Middle frontal gyrus (tissue), 1 donor: ENCODE data around the gene TBRG4.
"Not testable (repeated sequence)": the region's sequence is repeated elsewhere in the genome, so short reads cannot be mapped to it uniquely, and the experiment has no call there.

Experiments
- DNase-seq: peaks from one replicate; pipeline ENCODE4 v3.0.0-alpha.2; 2015; ENCODE audit warnings: low spot score; ENCODE audit errors: extremely low spot score

TBRG4 gene

DNA sequence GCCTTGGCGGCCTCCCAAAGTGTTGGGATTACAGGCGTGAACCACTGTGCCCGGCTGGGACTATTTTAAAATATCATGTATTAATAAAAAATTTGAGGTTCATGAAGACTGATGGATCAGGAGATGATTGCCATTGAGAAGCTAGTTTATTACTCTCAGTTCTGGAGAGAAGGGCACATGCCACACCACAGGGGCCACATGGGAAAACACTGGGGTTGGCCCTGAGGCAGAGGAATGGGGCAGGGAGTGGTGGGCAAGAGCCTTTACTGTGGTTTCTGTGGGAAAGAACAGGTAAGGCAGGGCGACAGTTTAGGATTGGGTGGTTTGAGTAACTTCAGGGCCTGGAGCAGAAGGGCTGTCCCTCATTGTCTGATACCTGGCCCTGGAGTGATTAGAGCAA lies 6.8 kb upstream of the TBRG4 start:
- DNase-seq: no peak

DNA sequence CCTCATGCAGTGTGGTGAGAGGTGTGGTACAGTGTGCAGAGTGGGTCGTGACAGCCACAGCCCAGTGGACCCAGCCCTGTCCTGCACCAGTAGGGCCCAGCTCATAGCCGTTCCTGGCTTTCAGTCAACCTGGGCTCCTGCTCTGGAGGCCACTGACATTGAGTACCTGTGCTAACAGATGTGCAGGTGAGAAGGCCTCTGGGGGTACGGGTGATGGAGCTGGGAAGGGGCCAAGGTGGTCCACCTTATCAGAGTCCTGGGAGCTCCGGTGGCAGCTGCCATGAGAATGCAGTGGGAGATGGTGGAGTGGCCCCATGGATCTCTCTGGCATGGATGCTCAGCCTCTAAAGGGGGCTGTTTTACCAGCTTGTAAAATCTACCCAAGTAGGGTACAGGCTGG lies 6.1 kb upstream of the TBRG4 start:
- DNase-seq: no peak

DNA sequence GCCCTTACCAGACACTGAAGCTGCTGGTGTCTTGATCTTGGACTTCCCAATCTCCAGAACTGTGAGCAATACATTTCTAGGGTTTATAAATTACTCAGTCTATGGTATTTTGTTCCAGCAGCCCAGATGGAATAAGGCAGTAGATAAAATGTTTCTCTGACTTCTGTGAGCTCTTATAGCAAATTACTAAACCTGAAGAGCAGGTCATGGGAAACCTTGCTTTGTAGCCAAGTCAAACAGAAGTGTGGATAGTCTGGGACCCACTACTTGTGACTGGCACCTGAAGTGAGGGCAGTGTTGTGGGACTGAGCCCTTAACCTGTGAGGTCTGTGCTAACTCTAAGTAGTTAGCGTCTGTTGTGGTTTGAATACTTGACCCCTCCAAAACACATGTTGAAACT lies 4.6 kb upstream of the TBRG4 start:
- no peak for DNase-seq

DNA sequence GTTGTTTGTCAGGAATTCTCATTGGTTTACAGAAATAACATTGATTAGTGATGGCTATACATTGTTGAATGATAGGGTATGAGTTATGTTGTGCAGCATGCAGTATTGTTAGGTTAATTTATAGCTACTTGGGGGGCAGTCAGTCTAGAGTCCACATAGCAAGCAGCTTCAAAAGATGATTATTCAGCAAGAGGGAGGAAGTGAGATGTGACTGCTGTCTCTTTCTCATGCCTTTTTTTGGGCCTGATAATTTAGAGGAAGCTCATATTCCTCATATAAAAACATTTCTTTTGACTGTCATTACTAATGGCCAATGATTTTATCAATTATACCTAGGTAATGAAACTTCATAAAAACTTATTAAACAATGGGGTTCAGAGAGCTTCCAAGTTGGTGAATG lies 3.4 kb upstream of the TBRG4 start:
- DNase-seq: no peak

DNA sequence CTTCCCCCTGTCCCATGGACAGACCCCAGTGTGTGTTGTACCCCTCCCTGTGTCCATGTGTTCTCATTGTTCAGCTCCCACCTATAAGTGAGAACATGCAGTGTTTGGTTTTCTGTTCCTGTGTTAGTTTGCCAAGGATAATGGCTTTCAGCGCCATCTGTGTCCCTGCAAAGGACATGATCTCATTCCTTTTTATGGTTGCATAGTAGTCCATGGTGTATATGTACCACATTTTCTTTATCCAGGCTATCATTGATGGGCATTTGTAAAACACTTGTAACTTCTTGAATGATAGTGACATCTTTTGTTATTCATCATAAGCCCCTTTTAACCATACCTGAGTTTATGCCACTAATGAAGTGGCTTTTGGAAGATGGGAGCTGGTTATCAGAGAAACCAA lies 2.8 kb upstream of the TBRG4 start:
- not testable (repeated sequence) for DNase-seq

DNA sequence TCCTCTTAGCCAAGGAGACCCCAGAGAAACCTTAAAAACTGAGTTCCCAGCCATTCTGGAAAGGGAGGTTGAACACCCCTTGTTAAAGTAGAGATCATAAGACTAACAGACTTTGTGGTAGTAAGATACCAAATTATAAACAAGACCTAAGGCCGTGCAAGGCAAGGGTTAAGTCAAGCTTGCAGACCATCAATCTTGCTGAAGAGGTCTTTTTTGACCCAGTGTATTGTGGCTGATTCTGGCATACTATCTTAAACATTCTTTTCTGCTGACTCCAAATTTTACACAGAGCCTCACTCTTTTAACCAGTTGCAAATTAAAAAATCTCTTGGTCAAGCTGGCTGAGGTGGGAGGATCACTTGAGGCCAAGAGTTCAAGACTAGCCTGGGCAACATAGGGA lies 1.2 kb upstream of the TBRG4 start:
- no peak for DNase-seq

DNA sequence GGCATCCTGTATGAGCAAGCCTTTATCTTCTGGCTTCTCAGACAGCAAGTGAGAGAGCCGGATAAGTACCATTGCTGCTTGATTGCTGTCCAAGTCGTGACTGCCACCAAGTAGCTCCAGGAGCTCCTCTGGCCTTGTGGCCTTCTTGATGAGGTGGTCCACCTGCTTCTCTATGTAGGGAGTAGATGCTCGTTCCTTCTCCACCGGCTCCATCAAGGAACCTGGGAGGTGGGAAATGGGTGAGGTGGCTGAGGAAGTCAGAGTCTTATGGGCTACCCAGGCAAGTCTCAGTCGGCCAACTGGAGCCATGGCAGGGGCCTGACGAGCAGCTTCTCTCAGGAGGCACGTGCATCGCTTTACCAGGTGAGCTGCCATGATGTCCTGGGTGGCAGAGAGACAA lies 2.6 kb downstream of the TBRG4 start:
- DNase-seq: no peak

DNA sequence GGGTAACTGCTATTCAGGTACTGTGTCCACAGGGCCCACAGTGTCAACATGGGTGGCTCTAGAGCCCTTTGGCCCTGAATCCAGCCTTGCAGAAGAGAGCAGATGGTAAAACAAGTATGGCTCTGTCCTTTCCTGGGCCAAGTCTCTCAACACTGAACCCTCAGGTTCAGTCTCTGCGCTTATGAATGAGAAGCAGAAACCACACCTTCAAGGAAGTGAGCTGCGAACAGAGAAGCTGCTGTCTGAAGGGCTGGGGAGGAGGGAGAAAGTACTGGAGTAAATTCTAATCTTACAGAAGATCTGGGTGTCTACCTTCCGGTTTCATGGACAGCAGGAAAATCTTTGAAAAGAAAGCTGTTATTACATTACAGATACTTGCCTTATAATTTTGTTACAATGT lies 4.1 kb downstream of the TBRG4 start:
- no peak for DNase-seq

DNA sequence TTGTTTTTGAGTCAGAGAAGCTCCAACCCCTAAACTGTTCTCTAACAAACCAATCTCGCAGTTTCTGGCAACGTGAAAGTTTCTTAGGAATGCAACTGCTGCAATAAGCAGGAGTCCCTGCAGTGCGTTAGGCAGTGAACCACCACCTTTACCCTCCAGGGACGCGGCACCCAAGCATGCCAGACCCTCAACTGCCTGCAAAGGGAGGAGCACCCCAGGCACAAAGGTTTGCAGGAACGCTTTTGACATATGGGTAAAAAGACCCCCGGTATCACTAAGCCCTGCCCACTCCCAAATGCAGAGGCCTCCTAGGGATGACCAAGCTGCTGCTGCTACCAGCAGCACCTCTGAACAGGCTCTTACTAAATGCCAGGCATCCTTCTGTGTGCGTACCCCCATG lies 4.7 kb downstream of the TBRG4 start:
- DNase-seq: no peak

DNA sequence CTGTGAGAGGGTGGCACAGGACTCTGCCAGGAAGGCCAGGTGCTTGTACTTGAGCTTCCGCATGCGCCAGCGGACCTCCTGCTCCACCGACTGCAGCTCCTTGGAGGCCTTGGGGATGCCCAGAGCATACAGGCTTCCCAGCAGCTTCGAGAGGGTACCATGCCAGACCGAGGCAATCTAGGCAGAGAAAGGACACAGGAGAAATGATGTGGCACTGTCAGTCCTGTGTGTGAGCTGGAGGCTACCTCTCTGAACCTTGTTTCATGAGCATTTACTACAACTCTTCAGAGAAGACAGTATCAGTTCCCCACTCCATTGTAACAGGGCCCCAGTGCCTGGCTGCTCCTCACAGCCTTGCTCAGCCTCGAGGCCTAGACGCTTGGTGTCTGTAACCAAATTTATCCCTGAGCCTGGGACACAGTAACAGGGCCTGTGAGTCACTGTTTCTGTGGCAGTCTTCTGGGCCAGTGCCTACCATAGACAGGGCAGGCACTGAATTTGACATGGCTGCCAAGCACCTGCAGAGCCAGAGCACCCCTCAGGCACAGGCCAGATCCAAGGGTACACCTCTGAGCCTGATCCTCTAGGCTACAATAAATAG lies 5.8 kb downstream of the TBRG4 start:
- DNase-seq: no peak

DNA sequence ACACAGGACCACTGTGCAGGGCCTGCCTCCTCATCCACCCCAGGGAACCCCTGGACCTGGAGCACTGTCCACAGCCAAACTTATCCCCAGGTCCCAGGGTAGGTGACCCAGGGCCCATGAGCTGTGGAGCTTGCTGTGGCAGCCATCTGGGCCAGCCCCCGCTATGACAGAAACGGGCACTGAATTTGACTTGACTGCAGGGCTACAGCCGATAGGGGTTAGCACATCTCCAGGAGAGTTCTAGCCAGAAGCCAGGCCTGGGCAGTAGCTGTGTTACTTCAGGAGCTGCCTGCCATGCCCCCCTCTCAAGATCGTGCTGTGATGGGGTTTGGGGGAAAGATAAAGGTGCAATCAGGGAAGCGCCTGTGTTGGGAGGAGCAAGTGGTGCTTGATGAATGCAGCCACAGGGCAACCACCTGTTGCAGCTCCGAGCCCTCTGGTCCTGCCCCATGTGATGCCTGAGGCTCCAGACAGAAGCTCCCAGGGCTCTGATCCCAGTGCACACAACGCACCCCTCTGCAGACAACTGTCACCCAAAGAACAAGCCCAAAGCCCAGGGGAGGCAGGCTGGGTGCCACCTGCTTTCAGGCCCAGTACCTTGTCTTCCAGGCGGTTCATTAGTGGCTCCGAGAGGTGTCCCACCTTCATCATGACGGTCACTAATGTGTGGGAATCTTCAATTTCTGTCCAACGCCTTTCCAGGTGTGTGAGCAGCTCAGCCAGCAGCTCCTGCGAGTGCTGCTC lies 6.5 kb downstream of the TBRG4 start:
- DNase-seq: no peak

DNA sequence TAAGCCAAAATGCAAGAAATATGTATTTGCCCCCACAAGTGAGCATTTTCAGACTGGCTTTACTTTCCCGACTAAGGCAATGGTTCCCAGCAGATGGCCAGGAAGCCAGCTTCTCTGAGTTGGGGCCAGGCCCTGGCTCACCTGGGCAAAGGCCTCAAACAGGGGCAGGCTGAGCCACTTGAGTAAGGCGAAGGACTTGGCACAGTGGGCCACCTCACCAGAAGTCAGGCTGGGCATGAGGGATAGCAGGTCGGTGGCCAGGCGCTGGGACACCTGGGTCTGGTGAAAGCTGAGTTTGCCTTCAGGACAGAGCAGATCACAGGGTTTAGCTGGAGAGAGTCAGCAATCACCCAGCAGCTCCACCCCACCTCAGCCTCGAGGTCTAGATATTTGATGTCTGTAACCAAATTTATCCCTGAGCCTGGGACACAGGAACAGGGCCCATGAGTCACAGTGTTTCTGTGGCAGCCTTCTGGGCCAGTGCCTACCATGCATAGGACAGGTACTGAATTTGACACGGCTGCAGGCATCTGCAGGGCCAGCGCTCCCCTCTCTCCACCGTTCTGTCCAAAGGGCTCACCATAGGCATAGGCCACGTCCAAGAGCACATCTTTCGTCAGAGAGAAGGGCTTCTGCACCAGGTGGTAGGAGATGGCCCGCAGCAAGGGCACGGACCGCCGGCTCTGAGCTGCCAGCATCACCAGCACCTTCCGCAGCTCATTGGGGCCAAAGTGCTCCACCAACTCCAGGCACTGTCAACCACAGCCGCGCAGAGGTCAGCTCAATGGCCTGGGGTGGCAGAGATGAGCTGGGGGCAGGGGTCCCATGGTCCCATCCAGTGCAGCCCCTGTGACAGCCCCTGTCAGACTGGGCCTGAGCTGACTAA lies 7.3 kb downstream of the TBRG4 start:
- DNase-seq: no peak

DNA sequence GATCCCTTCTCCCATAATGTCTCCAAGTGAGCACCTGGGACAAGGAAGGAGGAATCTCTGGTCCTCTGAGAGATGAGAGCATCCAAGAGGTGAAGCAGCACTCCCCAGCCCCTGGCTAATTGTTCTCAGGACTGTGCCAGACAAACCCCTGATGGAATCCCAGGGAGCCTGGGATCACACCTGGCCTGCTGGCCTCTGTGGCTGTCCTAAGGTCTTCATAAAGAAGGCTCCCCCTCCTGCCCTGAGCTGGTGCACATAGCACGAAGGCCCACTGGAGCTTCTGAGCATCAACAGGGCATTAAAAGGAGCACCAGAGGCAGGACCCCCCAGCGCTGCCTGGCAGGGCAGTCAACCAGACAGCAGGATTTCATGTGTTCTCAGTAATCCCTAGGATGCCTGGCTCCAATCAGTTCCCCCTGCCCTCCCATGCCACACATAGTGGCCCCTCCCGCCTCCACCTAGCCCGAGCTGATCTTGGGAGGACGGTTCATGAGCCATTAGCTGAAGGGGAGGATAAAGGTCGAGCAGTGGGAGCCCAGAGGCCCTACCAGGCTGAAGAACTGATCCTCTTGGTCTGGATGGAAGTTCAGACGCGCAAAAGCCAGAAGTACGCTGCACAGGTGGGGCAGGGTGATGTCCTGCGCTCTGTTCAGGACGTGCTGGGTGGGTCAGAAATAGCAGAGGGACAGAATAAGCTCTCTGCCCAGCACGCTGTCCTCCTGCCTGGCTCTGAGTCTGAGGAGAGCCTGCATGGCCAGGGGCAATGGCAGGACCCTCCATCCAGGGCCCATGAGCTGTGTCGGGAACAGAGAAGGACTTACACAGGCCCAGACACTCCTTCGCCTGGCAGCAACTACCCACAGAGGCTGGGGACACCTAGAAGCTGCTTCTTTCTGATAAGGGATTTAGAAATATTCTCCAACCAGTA lies 8.4 kb downstream of the TBRG4 start:
- no peak for DNase-seq

DNA sequence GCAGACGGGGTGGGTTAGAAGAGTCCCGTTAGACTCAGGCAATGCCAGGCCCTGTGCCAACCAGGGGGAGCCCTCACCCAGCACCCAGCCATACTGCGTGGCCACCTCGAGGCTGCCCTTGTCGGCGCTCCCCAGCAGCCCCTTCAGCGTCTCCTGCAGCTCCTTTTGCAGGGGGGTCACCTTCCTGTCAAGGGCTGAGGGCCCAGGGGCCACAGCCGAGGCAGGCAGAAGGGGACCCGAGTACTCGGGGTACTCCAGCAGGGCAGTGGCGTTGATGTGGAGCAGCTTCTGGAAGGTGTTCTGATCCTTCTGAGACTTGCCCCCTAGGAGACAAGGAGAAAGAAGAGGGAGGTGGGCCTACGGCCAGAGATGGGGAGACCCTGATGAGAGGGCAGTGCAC lies 9.7 kb downstream of the TBRG4 start:
- DNase-seq: no peak

DNA sequence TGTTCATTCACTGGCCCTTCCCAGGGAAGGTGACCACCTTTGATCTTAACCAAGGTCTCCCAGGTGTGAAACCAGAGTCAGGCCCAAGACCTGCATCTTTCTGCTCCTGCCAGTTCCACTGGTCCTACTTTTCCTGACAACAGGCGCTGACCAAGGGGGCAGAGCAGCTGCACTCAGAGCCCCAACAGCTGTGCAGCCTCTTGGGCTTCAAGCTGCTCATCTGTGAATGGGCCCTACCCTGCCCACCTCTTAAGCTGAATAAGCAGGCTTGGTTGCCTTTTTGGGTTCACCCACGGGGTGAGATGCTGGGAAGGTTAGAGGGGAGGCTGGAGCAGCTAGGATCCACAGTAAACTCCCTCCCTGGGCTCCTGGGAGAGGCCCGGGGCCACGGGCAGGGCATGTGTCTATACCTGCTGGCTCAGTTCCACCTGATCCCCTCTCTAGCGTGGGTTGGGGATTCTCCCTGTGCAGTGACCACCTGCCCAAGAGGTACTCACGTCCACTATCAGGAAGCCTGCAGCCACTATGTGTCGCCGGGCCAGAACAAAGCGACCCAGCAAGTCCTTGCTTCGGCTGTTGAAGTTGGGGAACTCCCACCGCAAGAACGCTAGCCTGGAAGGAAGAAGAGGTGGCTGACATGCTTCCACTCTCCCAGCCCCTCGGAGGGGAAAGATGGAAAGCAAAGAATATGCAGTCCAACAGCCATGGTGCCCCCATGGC lies 10.6 kb downstream of the TBRG4 start:
- DNase-seq: no peak

DNA sequence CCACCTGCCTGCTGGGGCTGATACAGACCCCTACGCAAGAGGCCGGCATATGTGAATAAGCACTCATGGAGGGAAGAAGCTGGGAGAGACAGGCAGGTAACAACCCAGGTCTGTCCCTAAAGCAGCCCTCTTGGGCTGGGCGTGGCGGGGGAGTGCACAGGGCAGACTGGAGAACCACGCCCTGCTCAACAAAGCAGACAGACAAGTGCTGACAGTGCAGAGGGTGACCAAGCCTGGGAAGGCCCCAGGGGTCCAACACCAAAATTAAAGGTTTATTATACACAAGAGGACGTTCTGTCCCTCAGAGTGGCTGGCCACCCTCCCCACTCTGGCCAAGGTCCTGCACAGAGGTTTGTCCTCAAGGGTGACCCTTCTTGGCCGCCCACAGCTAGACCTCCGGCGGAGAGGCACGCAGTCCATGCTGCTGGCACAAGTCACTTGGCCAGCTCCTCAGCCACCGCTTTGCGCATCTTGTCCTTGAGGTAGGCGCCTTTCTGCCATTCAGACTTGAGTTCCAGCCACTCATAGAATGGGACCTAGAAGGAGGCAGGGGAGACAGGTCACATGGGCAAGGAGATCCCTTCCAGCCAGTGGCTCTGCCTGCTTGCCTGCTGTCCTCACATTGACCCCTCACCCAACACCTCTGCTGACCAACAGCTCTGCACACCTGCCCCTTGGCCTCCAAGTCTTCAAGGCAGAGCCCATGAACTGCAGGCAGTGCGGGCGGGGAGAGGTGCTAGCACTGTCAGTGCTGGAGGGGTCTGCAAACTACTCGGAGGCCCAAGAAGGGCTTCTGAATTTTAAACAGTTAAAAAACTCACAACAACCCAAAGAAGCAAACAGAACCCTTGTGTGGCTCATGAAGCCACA lies 11.4 kb downstream of the TBRG4 start:
- no peak for DNase-seq

DNA sequence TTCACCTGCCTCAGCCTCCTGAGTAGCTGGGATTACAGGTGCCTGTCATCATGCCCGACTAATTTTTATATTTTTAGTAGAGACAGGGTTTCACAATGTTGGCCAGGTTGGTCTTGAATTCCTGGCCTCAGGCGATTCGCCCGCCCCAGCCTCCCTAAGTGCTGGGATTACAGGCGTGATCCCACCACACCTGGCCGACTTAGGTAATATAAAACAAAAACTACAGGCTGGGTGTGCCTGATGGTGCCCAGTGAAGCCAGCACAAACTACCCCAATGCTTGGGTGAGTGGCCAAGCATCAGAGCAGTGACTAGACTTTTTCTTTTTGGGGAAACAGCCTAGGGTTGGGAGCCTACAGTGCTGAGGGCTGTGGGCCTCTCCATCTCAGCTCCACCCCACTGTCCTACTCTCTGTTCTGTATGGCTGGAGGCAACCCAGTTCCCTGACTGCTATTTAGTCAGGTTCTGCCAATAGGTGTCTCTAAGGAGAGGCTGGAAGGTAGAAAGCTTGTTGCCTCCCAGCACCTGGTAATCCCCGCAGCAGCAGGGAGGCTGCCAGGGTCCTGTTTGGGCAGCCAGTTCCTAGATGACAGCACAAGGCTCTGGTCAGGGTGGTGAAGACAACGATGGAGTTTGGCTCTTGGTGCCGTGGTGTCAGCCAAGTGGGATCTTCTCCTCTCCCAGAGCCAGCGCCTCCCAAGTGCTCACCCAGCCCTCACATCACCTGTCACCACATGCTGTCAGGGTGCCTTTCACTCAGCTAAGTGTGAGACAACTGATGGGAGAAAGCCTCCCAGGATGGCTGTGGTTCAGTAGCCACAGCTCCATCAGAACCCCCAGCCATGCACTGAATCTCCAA lies 12.3 kb downstream of the TBRG4 start:
- no peak for DNase-seq

DNA sequence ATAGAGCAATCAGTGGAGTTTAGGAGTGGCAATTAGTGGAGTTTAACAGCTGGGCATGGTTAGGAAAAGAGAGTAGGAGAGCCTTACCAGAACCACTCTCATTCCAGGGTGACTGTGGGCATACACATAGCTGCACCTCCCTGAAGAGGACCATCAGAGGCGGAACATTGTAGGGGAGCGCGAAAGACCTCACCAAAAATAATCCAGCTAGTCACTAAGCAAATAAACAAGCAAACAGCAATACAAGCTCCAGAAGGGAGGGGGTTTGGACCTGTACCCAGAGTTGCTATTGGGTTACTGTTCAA lies 18.6 kb downstream of the TBRG4 start:
- DNase-seq: no peak
